ENCODE results near the gene THSD4.

- TF ChIP-seq CTCF (IDR thresholded peaks at IDR 0.05; ENCODE audit: low read length) (no peak), EZH2 (optimal IDR thresholded peaks at IDR 0.05; ENCODE audit: low read depth, low read length) (no peak), EZH2phosphoT487 (IDR thresholded peaks at IDR 0.05; ENCODE audit: low read length) (no peak)
Observed at GRCh38 chr15:71187078-71187477, 71.8 kb downstream of the THSD4 start.

Data from MM.1S (cell line).